HepG2 (cell line): Measurements from ENCODE around the gene TNNT3. TPM values are rescaled to one million over a fixed set of nuclear protein-coding genes. Genes with fewer than 3 reads are reported as not detected.

Source experiments
- ATAC-seq: fragments of 200-7000 bp; cut with Tn5 transposase; 3 replicates; pipeline ENCODE4 v1.9.1; 2020; ENCODE audit warnings: mild to moderate bottlenecking, moderate library complexity
- BruUV-seq: library from RNA; stranded (reverse); fragments of 400-500 nt; replicated peaks from 2 replicates; lab custom pipeline; 2021; lab: Mats Ljungman, UMichigan
- CTCF ChIA-PET: fragments of 300-600 bp; formaldehyde crosslinking; extraction: SDS; loops from one replicate; lab custom pipeline; 2021; ENCODE audit warnings: low total read pairs, inconsistent platforms, low intra/inter-chr PET ratio; lab: Yijun Ruan, JAX
- POLR2A ChIA-PET: fragments of 350-600 bp; sonication (Branson Sonifier 250); formaldehyde crosslinking; loops from one replicate; lab custom pipeline; 2020; ENCODE audit warnings: antibody characterized with exemption, inconsistent platforms; lab: Yijun Ruan, JAX
- DNase-seq: peaks from one replicate; pipeline ENCODE4 v3.0.0-alpha.2; 2015; ENCODE audit warnings: low spot score
- FAIRE-seq: peaks from 3 replicates; lab custom pipeline; 2011; peaks lifted over from hg19 to GRCh38; lab: Jason Lieb, UNC
- H2AFZ ChIP-seq: one replicate; pipeline ENCODE4 v1.6.1; 2011; ENCODE audit warnings: low read length, inconsistent platforms
- H3K27ac ChIP-seq: fragments of 300-600 bp; 3 replicates; pipeline ENCODE4 v1.8.0; 2011; ENCODE audit warnings: mixed run types, mild to moderate bottlenecking, mixed read lengths, low read length, inconsistent platforms; ENCODE audit not compliant: insufficient read depth; ENCODE audit errors: extremely low read length
- H3K27me3 ChIP-seq, 2 experiments: fragments of 200-600 bp in 1 of 2; 2 replicates in 1 of 2; 3 replicates in 1 of 2; pipeline versions ENCODE4 v1.6.0 to v1.8.0; 2011; ENCODE audit warnings: low read length in 2 of 2, mild to moderate bottlenecking in 2 of 2, moderate library complexity in 2 of 2, inconsistent platforms in 1 of 2; ENCODE audit not compliant: insufficient read depth in 2 of 2, control insufficient read depth in 1 of 2
- H3K36me3 ChIP-seq, 2 experiments: fragments of 200-600 bp in 1 of 2; replicated peaks in 1 of 2; 2 replicates in 1 of 2; 3 replicates in 1 of 2; pipeline versions ENCODE4 v1.5.1 to v1.8.0; 2011; ENCODE audit warnings: low read length in 2 of 2, inconsistent platforms in 1 of 2; ENCODE audit not compliant: insufficient read depth in 2 of 2, control insufficient read depth in 1 of 2
- H3K4me1 ChIP-seq: 2 replicates; pipeline ENCODE4 v1.5.1; 2012; ENCODE audit warnings: low read length, inconsistent platforms; ENCODE audit not compliant: insufficient read depth
- H3K4me2 ChIP-seq: 2 replicates; pipeline ENCODE4 v1.6.0; 2011; ENCODE audit warnings: low read depth, low read length, inconsistent platforms
- H3K4me3 ChIP-seq, 3 experiments: fragments of 200-600 bp in 1 of 3; sonication (generic), shearing (Covaris generic) in 1 of 3; replicated peaks in 1 of 3; 2 replicates each; pipeline ENCODE4 v1.5.1; 2011 to 2016; ENCODE audit warnings: low read length in 3 of 3, inconsistent platforms in 2 of 3, low read depth in 2 of 3, mild to moderate bottlenecking in 2 of 3, control low read depth in 1 of 3, mixed read lengths in 1 of 3; ENCODE audit not compliant: insufficient read depth in 1 of 3
- H3K79me2 ChIP-seq: one replicate; pipeline ENCODE4 v1.6.1; 2011; ENCODE audit warnings: low read length, inconsistent platforms; ENCODE audit not compliant: insufficient read depth
- H3K9ac ChIP-seq: 2 replicates; pipeline ENCODE4 v1.6.0; 2011; ENCODE audit warnings: mild to moderate bottlenecking, low read depth, low read length, inconsistent platforms; ENCODE audit not compliant: insufficient read depth
- H3K9me3 ChIP-seq: 2 replicates; pipeline ENCODE4 v1.5.1; 2012; ENCODE audit warnings: mild to moderate bottlenecking, low read length
- H4K20me1 ChIP-seq: 2 replicates; pipeline ENCODE4 v1.6.0; 2011; ENCODE audit warnings: inconsistent platforms, mild to moderate bottlenecking, low read length, moderate library complexity; ENCODE audit not compliant: insufficient read depth
- CHD4 ChIP-seq: fragments of 200-600 bp; sonication (generic); IDR thresholded peaks from 2 replicates; pipeline ENCODE4 v1.7.0; 2017; ENCODE audit warnings: mild to moderate bottlenecking, low read length, borderline replicate concordance
- KAT8 ChIP-seq: IDR thresholded peaks from 2 replicates; pipeline ENCODE4 v1.6.1; 2016; ENCODE audit warnings: missing genetic modification reagents, missing compliant biosample characterization
- NCOA1 ChIP-seq: sonication (generic); formaldehyde crosslinking; IDR thresholded peaks from 2 replicates; pipeline ENCODE4 v1.9.0; 2021; ENCODE audit warnings: missing genetic modification reagents
- RBFOX2 ChIP-seq: fragments of 200-400 bp; formaldehyde crosslinking; IDR thresholded peaks from 2 replicates; pipeline ENCODE4 v1.6.1; 2017; ENCODE audit warnings: low read depth, mild to moderate bottlenecking, low read length
- SMAD1 ChIP-seq: sonication (generic); formaldehyde crosslinking; IDR thresholded peaks from 2 replicates; pipeline ENCODE4 v1.4.0; 2020; ENCODE audit warnings: missing genetic modification reagents, low read depth, mild to moderate bottlenecking, borderline replicate concordance
- SP5 ChIP-seq: IDR thresholded peaks from 2 replicates; pipeline ENCODE4 v1.6.1; 2016; ENCODE audit warnings: low read depth, borderline replicate concordance
- ZBTB44 ChIP-seq: sonication (generic); formaldehyde crosslinking; IDR thresholded peaks from 2 replicates; pipeline ENCODE4 v1.4.0; 2020; ENCODE audit warnings: missing genetic modification reagents
- ZNF605 ChIP-seq: sonication (generic); formaldehyde crosslinking; IDR thresholded peaks from 2 replicates; pipeline ENCODE4 v1.8.0; 2022; ENCODE audit warnings: mild to moderate bottlenecking, missing genetic modification reagents
- WGBS: methylation state at CpG from one replicate; pipeline ENCODE4 v1.1.6; 2017; ENCODE audit warnings: low lambda C conversion rate; 5-methylcytosine and 5-hydroxymethylcytosine counted together
- in situ Hi-C: cut with HindIII; loops from 2 replicates; pipeline ENCODE4 v1.10.0; 2017; ENCODE audit warnings: low pct_unique_long_range_greater_than_20kb; ENCODE audit not compliant: extremely low pct_ligation_motif_present
- intact Hi-C: fragments of 100-400 bp; cut with micrococcal nuclease; formaldehyde crosslinking; loops from one replicate; pipeline ENCODE4 v1.10.0; 2022; ENCODE audit not compliant: unreplicated experiment
- polyA plus RNA-seq, 8 experiments: library from polyadenylated mRNA; depleted of rRNA in 3 of 8; stranded (reverse) in 7 of 8; unstranded in 1 of 8; fragments of >200 nt; fragmentation: Illumina TruSeq in 4 of 8; extraction: Trizol in 4 of 8; gene quantifications; 2 replicates each; pipeline versions ENCODE4 v1.2.1 to v1.2.3, GENCODE V29; 2011 to 2016; ENCODE audit warnings: low read depth in 4 of 8, missing spikeins in 1 of 8, mixed read lengths in 1 of 8; ENCODE audit not compliant: insufficient read depth in 1 of 8
- total RNA-seq, 5 experiments: library from RNA; depleted of rRNA; stranded (reverse); fragments of >200 nt; fragmentation: Illumina TruSeq; extraction: Trizol; gene quantifications; 2 replicates each; pipeline ENCODE4 v1.2.3, GENCODE V29; 2016; ENCODE audit warnings: low read depth in 1 of 5

Gene TNNT3
- total and polyA plus RNA-seq, 2 of the 13 experiments (the other 11 are each of a cell fraction or from before 2014, with no cell fraction given) = not detected

DNA sequence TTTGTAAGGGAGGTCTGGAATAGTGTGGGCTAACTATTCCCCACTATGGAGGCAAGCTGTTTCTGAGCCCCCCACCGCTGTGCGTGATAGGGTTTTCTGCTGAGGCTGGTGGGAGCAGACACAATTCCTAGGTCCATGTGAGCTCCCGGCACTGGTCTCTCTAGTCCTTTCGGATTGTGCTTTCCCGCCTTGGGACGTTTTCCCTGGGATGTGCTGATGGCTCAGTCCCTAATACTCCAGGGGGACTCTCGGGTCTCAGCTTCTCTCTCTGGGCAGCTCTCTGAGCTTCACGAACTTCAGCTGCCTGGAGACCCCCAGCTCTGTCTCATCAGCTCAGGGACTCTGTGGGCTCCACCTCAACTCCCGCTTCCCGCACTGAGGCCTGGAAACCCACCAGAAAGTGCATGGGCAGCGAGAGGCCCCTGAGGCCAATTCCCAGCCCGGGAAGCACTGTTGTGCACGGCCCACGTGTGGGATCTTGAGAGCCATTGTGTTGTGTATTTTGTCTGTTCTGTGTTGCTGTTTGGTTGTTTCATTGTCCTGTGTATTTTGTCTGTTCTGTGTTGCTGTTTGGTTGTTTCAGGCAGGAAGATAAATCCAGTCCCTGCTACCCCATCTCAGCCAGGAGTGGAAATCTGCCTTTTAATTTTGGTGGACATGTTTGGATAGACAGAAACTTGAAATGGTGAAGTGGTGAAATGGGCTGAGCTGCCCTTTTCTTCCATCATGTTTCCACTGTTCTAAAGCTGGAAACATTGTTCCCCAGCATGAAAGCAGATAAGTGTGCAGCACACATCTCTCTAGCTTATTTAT lies 12.7 kb upstream of the TNNT3 start:
- no peaks in the 10 kb centered on the region for H3K36me3 ChIP-seq
- no peaks in the 10 kb centered on the region for H4K20me1 ChIP-seq
- DNase-seq (no peak), FAIRE-seq (no peak), ATAC-seq (no peak)
- H3K9me3 ChIP-seq = no peaks in the 10 kb centered on the region
- H2AFZ ChIP-seq = no peak overlapping the region
- intact Hi-C loops = no loop called here
- no peaks in the 10 kb centered on the region for H3K79me2 ChIP-seq
- H3K4me3 ChIP-seq = no peak overlapping the region
- no peak overlapping the region for H3K27ac ChIP-seq
- no peaks in the 10 kb centered on the region for H3K4me1 ChIP-seq
- no TSS peak for BruUV-seq
- ChIA-PET POLR2A (no interaction called here), CTCF (no interaction called here)
- WGBS = 43% methylated on average over 13 of the region's 14 CpGs
- TF ChIP-seq NCOA1 (CRISPR knock-in tag) = no peak
- TF ChIP-seq SP5 (CRISPR knock-in tag) = no peak
- TF ChIP-seq ZBTB44 (CRISPR knock-in tag) = no peak
- TF ChIP-seq ZNF605 (CRISPR knock-in tag) = no peak
- no peak for TF ChIP-seq RBFOX2
- TF ChIP-seq SMAD1 (CRISPR knock-in tag) = no peak
- TF ChIP-seq CHD4 = no peak
- no peak for TF ChIP-seq KAT8 (CRISPR knock-in tag)
- in situ Hi-C loops = no loop called here
- no peak overlapping the region for H3K4me2 ChIP-seq
- H3K27me3 ChIP-seq = peaks cover 3 to 45% of the 10 kb centered on the region in 2 experiments; a peak in 4 of 5 replicates
- no peak overlapping the region for H3K9ac ChIP-seq
